IPS-15b (cell line): Measurements from ENCODE around the gene HLA-DQA2.
"Not testable (repeated sequence)": the region's sequence is repeated elsewhere in the genome, so short reads cannot be mapped to it uniquely, and the experiment has no call there.

Source experiments
- H3K27me3 ChIP-seq: one replicate; pipeline ENCODE4 v1.6.1; 2013; ENCODE audit warnings: low read length; ENCODE audit not compliant: control insufficient read depth, insufficient read depth
- H3K36me3 ChIP-seq: one replicate; pipeline ENCODE4 v1.6.1; 2013; ENCODE audit warnings: low read length; ENCODE audit not compliant: control insufficient read depth, insufficient read depth
- H3K4me1 ChIP-seq: one replicate; pipeline ENCODE4 v1.6.1; 2013; ENCODE audit warnings: mild to moderate bottlenecking, low read length; ENCODE audit not compliant: control insufficient read depth, insufficient read depth
- H3K4me3 ChIP-seq: one replicate; pipeline ENCODE4 v1.5.1; 2013; ENCODE audit warnings: low read depth, low read length
- H3K9ac ChIP-seq: one replicate; pipeline ENCODE4 v1.6.1; 2013; ENCODE audit warnings: low read depth, mild to moderate bottlenecking, low read length
- H3K9me3 ChIP-seq: one replicate; pipeline ENCODE4 v1.6.1; 2013; ENCODE audit warnings: mild to moderate bottlenecking, low read length; ENCODE audit not compliant: control insufficient read depth, insufficient read depth

The HLA-DQA2 gene

DNA sequence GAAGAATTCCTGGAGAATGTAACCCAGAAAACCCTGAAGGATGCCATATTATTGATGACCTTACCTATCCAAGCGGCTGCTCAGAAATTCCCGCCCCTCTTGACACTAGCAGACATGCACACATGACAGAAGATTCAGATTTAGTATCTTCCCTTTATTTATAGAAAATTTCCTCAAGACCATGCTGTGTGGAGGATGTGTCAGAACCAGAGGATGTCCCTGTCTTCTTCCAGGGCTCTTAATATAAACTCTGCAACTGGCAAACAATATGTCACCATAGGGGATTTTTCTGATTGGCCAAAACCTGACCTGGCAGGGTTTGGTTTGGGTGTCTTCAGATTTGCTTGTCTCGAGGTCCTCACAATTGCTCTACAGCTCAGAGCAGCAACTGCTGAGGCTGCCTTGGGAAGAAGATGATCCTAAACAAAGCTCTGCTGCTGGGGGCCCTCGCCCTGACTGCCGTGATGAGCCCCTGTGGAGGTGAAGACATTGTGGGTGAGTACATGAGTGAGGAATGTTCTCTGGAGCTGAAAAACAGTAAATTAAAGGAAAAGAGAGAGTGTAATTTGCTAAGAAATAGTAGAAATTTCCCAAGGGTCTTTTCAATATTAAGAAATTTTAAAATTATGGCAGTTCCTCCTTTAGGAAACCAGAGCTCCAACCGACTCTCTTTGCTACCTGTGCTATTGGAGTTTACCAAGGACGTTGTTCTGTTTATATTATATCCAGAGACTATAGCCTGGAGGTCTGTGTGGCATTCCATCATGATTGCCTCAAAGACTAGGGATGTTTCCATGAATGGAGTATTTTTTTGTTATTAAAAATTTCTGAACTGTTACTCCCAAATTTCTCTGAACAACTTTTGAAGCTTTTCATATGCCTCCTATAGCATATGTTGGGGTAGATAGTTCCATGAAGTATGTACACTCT, at the start of gene HLA-DQA2:
Gene HLA-DQA2 (plus strand): TSS at position 361 of the 930 bp plus-strand sequence. CDS start 53 bp downstream, at position 414.
- Histone ChIP-seq H3K4me3 (no peak within 1 kb of the TSS), H3K36me3 (no peaks in the 10 kb centered on the region), H3K4me1 (no peaks in the 10 kb centered on the region), H3K27me3 (no peaks in the 10 kb centered on the region), H3K9ac (no peak within 1 kb of the TSS), H3K9me3 (no peaks in the 10 kb centered on the region)

DNA sequence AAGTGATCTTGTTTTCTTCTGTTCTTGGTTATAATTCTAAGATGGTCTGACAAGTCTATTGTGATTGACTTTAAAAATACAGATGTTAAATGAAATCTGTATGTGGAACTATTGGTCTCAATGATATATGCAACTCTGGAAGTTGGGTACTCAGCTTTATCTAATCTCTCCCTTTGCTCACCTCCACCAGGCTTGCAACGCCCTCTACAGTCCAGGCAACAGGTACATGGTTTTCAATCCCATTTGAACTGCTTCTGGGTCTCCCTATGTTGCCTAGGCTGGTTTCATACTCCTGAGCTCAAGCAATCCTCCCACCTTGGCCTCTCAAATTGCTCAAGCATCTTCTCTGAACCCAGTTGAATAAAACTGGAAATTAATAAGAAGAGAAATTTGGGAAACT, 49.2 kb upstream of the HLA-DQA2 start:
- Histone ChIP-seq H3K4me1 (no peaks in the 10 kb centered on the region), H3K4me3 (no peak overlapping the region), H3K9me3 (no peaks in the 10 kb centered on the region), H3K27me3 (no peaks in the 10 kb centered on the region), H3K36me3 (no peaks in the 10 kb centered on the region), H3K9ac (no peak overlapping the region)

DNA sequence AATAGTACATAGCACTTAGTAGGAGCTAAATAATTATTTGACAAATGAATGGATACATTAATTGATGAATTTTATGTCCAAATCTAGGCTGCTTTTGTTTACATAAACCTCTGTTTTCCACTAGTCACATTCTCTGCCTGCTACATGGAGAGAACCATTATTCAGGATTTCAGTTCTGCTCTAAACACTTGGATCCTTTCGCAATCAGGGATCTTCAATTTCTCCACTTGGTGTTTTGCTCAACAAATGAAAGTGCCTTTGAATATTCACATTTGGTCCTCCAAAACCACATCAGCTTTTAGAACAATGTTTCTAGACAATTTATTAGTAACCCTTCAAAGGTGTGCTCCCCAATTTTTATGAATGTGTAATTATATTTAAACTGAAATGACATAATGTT, 44.2 kb upstream of the HLA-DQA2 start:
- no peaks in the 10 kb centered on the region for H3K27me3 ChIP-seq
- H3K4me1 ChIP-seq = no peaks in the 10 kb centered on the region
- no peak overlapping the region for H3K9ac ChIP-seq
- no peaks in the 10 kb centered on the region for H3K36me3 ChIP-seq
- no peak overlapping the region for H3K4me3 ChIP-seq
- H3K9me3 ChIP-seq = no peaks in the 10 kb centered on the region

DNA sequence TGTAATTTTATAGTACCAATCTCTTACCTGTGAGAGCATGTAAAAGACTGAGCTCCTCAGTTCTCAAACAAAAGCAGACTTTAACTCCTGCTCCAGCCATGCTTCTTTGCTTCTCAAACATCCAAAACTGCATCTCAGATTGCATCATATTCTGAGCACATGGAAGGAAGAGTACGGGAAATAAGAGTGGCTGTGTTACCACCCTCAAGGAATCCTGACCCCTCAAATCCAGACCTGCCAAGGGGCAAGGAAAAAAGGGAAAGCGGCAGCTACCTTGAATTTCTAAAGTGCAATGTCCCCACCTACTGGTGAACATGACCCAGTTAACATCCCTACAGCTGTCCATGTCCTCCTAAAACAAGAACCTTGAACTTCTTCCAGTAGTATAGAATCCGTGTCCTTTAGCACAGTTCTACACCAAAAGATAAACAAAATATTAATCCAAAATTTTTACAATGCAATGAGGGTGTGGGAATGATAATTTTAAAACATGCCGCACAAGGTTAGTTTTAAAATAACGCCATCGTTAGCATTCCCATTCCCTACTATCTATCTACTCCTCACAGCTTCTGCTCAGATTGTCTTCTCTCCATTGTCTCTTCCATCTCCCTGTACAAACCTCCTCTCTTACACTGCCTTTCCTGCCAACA, 40.7 kb upstream of the HLA-DQA2 start:
- Histone ChIP-seq H3K9ac (no peak overlapping the region), H3K4me1 (no peaks in the 10 kb centered on the region), H3K9me3 (no peaks in the 10 kb centered on the region), H3K36me3 (no peaks in the 10 kb centered on the region), H3K4me3 (no peak overlapping the region), H3K27me3 (no peaks in the 10 kb centered on the region)

DNA sequence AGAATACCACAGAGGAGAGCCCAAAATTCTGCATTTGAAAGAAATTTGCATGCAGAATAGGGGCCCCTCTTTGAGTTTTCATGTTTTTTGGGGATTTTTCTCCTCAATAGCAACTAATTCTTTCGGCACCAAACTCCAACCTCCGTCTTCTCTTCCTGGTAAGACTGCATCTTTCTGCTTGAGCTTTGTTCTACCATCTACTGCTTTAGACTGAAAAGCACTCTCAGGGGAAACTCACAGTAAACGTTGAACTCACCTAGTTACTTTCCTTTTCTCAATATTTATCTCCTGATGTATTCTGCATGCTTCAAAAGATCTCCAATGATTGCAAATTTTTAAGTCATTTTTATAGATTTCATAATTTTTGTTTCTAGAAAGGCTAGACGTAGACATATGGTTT, 37.8 kb upstream of the HLA-DQA2 start:
- Histone ChIP-seq H3K4me1 (no peaks in the 10 kb centered on the region), H3K9ac (no peak overlapping the region), H3K27me3 (no peaks in the 10 kb centered on the region), H3K9me3 (no peaks in the 10 kb centered on the region), H3K36me3 (no peaks in the 10 kb centered on the region), H3K4me3 (no peak overlapping the region)

DNA sequence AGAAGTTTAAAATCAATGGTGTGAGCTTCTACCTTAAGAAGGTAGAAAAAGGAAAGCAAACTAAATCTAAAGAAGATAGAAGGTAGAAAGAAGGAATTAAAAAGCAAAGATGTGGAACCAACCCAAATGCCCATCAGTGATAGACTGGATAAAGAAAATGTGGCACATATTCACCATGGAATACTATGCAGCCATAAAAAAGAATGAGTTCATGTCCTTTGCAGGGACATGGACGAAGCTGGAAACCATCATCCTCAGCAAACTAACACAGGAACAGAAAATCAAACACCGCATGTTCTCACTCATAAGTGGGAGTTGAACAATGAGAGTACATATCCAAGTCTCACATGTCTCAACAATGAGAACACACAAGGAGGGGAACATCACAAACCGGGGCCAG, 36.0 kb upstream of the HLA-DQA2 start:
- H3K36me3 ChIP-seq, H3K4me3 ChIP-seq, H3K4me1 ChIP-seq, H3K9me3 ChIP-seq, H3K27me3 ChIP-seq, H3K9ac ChIP-seq: not testable (repeated sequence)

DNA sequence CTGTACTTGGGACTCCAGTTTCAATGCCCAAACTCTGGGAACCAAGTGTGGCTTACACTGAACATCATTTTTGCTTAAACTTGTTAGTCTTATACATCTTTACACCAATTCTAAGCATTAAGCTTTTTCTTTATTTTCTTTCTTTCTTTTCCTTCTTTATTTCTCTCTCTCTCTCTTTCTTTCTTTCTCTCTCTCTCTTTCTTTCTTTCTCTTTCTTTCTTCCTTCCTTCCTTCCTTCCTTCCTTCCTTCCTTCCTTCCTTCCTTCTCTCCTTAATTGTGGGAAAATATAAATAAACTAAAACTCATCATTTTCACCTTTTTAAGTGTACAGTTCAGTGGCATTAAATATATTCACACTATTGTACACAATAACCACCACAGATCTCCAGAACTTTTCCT, 31.6 kb upstream of the HLA-DQA2 start:
- no peak overlapping the region for H3K4me3 ChIP-seq

DNA sequence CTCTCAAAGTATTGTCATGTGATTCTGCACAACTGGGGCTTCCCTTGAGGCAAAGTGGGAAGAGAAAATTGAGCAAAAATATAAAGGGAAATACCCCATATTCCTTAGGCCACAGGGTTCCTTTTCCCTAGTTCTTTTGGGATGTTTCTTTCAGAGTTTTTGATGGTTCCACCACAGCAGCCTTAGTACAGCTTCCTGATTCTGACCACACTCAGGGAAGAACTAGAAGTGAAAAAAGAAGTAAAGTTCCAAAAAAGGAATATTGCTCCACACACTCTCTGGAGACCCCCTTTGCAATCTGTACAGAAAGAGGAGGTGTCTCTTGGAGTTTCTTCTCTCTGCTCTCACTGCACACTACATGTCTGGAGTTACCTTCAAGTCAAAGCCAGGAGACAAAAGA, 27.9 kb upstream of the HLA-DQA2 start:
- Histone ChIP-seq H3K36me3 (no peaks in the 10 kb centered on the region), H3K27me3 (no peaks in the 10 kb centered on the region), H3K9ac (no peak overlapping the region), H3K9me3 (no peaks in the 10 kb centered on the region), H3K4me3 (no peak overlapping the region), H3K4me1 (no peaks in the 10 kb centered on the region)

More for the DNA sequence above, 31.6 kb upstream of the HLA-DQA2 start:
- Histone ChIP-seq H3K9me3 (no peaks in the 10 kb centered on the region), H3K9ac (no peak overlapping the region), H3K27me3 (no peaks in the 10 kb centered on the region), H3K4me1 (no peaks in the 10 kb centered on the region), H3K36me3 (no peaks in the 10 kb centered on the region)

DNA sequence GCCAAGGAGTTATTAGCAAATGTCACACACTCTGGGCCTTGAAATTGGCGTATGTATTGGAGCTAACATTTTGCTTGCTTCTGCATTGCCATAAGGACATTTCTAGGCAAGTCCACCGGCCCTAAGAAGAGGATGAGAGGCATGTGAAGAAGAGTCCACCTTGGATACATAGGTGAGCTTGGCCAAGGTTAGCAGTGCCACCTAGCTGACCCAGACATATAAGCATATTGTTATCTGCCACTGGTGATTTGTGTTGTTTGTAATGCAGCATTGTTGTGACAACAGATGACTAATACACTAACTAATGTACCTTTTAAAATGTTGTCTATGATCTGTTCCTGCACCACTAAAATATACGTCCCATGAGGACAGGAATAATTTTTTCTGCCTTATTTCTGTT, 24.8 kb upstream of the HLA-DQA2 start:
- Histone ChIP-seq H3K27me3 (no peaks in the 10 kb centered on the region), H3K4me3 (no peak overlapping the region), H3K36me3 (no peaks in the 10 kb centered on the region), H3K9me3 (no peaks in the 10 kb centered on the region), H3K4me1 (no peaks in the 10 kb centered on the region), H3K9ac (no peak overlapping the region)

DNA sequence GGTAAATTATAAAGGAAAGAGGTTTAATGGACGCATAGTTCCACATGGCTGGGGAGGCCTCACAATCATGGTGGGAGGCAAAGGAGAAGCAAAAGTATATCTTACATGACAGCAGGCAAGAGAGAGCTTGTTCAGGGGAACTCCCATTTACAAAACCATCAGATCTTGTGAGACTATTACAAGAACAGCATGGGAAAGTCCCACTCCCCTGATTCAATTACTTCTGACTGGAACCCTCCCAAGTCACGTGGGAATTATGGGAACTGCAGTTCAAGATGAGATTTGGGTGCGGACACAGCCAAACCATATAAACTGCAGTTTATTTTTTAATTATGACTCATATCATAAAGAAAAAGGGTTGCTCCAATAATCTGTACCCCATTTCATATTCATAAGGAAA, 22.3 kb upstream of the HLA-DQA2 start:
- no peak overlapping the region for H3K9ac ChIP-seq
- H3K36me3 ChIP-seq = no peaks in the 10 kb centered on the region
- H3K4me1 ChIP-seq = no peaks in the 10 kb centered on the region
- H3K4me3 ChIP-seq = no peak overlapping the region
- no peaks in the 10 kb centered on the region for H3K27me3 ChIP-seq
- no peaks in the 10 kb centered on the region for H3K9me3 ChIP-seq

DNA sequence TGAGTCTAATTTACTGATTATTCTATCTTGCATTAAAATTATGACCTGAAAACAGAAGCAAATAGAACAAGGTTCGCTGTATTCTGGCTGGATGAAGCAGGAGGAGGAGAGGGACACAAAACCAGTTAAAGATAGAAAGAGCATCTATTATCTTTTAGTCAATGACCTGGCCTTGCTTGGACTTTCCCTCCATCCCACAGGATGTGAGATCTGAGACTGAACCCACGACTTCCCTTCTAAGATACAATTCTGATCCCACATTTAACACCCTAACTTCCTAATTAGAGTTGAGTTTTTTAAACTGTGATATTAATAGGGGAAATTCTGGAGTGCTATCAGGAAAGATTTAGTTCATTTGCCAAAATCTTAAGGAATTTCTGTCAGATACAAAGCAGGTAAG, 3.1 kb upstream of the HLA-DQA2 start:
- Histone ChIP-seq H3K27me3 (no peaks in the 10 kb centered on the region), H3K9ac (no peak overlapping the region), H3K36me3 (no peaks in the 10 kb centered on the region)

DNA sequence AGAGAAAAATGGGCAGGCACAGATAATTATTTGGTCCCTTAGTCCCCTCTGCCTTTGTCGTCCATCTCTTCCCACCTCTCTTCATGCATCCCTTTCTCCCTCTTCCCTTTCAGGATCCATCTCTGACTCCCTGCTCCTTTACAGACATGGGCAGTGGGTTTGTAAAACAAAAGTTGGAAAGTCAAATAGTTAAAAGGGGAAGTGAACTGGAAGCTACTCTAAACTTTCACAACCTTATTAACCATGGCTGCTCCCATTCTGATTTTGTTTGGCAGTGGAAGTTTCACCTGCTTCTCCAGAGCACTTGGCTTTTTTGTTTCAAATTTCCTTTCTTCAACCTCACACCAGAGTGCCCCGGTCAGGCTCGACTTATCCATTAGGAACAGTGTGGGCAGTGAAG, 1.2 kb downstream of the HLA-DQA2 start:
- Histone ChIP-seq H3K9ac (no peak overlapping the region), H3K36me3 (no peaks in the 10 kb centered on the region), H3K27me3 (no peaks in the 10 kb centered on the region), H3K4me3 (no peak overlapping the region), H3K9me3 (no peaks in the 10 kb centered on the region), H3K4me1 (no peaks in the 10 kb centered on the region)

More for the DNA sequence above, 3.1 kb upstream of the HLA-DQA2 start:
- no peaks in the 10 kb centered on the region for H3K9me3 ChIP-seq
- H3K4me3 ChIP-seq = no peak overlapping the region
- no peaks in the 10 kb centered on the region for H3K4me1 ChIP-seq
